ENCODE results near the gene SLC1A2.

DNA sequence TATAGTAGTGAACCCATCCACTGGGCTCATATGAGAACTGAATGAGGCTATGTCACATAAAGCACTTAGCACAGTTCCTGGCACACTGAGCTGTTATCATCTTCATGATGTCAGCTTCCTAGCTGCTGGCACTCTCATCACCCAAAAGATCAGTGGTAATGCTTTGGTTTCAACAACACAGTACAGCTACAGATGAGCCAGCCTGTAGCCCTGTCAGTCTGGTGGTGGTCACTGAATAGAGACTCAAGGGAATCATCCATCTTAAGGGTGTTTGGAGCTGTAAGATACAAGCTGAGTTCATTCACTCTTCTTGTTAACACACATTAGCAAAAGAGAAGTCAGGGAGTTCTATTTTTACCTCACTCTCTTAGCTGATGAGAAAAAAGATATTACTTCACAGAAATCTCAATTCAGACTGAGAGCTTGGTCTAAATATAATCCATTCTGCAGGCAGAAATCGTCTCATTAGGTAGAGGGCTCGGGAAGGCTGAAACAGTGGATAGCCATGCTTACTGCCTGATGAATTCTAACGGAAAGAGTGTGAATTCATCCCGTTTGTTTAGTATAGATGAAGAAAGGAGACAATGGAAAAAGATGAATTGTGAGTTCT lies 6.3 kb upstream of the SLC1A2 start:
- TF ChIP-seq, protein P1, sequence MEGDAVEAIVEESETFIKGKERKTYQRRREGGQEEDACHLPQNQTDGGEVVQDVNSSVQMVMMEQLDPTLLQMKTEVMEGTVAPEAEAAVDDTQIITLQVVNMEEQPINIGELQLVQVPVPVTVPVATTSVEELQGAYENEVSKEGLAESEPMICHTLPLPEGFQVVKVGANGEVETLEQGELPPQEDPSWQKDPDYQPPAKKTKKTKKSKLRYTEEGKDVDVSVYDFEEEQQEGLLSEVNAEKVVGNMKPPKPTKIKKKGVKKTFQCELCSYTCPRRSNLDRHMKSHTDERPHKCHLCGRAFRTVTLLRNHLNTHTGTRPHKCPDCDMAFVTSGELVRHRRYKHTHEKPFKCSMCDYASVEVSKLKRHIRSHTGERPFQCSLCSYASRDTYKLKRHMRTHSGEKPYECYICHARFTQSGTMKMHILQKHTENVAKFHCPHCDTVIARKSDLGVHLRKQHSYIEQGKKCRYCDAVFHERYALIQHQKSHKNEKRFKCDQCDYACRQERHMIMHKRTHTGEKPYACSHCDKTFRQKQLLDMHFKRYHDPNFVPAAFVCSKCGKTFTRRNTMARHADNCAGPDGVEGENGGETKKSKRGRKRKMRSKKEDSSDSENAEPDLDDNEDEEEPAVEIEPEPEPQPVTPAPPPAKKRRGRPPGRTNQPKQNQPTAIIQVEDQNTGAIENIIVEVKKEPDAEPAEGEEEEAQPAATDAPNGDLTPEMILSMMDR (conservative IDR thresholded peaks at IDR 0.05; ENCODE audit: low read length) = no peak
- TF ChIP-seq EZH2phosphoT487 (IDR thresholded peaks at IDR 0.05; ENCODE audit: borderline replicate concordance) = no peak

Measured in Loucy (cell line).